H1 (cell line): ENCODE results near the gene MBOAT1. TPM values are rescaled to one million over a fixed set of nuclear protein-coding genes. Genes with fewer than 3 reads are reported as not detected.

Source experiments
- ASH2L ChIP-seq: fragments of 200-600, 300-600 bp; sonication (generic); IDR thresholded peaks from one replicate; pipeline ENCODE4 v1.7.1; 2017; ENCODE audit warnings: low read length
- FOSL1 ChIP-seq: IDR thresholded peaks from 2 replicates; pipeline ENCODE4 v1.6.1; 2011; ENCODE audit warnings: mild to moderate bottlenecking, low read depth, low read length, moderate library complexity; ENCODE audit not compliant: insufficient read depth
- MAFK ChIP-seq: IDR thresholded peaks from 2 replicates; pipeline ENCODE4 v1.6.1; 2012; ENCODE audit warnings: low read depth, mild to moderate bottlenecking, improper control_type of control experiment, low read length
- polyA plus RNA-seq, 7 experiments: library from polyadenylated mRNA; depleted of rRNA in 3 of 7; stranded (reverse) in 5 of 7; unstranded in 2 of 7; fragments of >200 nt in 5 of 7; fragments of 200-250 nt in 2 of 7; gene quantifications; 1 replicate in 5 of 7; 2 replicates in 1 of 7; 4 replicates in 1 of 7; pipeline versions ENCODE4 v1.2.1 to v1.2.3, GENCODE V29; 2011 to 2013; ENCODE audit warnings: missing spikeins in 2 of 7, mixed read lengths in 2 of 7
- total RNA-seq: library from RNA; stranded (reverse); fragmentation: NEBNext Ultra II Directional; extraction: Animal tissue kit (Norgen Biotek cat#: 25700); gene quantifications from 2 replicates; pipeline ENCODE4 v1.2.1, GENCODE V29; 2021
- TF ChIP-seq, protein P1 (sequence below): fragments of 300-600 bp; sonication (generic); IDR thresholded peaks from 2 replicates; pipeline ENCODE4 v1.7.1; 2012; ENCODE audit warnings: low read length, moderate library complexity, mild to moderate bottlenecking, inconsistent platforms; ENCODE audit not compliant: insufficient replicate concordance

Gene MBOAT1
- total and polyA plus RNA-seq, 2 of the 8 experiments (the other 6 are each of a cell fraction or from before 2014, with no cell fraction given): 4.9 to 19.5 TPM

DNA sequence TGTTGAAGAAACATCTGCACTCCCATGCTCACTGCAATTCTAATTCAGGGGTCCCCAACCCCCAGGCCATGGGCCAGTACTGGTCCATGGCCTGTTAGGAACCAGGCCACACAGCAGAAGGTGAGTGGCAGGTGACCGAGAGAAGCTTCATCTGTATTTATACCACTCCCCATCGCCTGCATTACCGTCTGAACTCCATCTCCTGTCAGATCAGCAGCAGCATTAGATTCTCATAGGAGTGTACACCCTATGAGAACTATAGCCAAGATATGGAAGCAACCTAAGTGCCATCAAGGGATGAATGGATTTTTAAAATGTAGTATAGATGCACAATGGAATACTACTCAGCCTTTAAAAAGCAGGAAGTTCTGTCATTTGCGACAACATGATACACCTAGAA, 53.2 kb downstream of the MBOAT1 start (continued):
- TF ChIP-seq, protein P1, sequence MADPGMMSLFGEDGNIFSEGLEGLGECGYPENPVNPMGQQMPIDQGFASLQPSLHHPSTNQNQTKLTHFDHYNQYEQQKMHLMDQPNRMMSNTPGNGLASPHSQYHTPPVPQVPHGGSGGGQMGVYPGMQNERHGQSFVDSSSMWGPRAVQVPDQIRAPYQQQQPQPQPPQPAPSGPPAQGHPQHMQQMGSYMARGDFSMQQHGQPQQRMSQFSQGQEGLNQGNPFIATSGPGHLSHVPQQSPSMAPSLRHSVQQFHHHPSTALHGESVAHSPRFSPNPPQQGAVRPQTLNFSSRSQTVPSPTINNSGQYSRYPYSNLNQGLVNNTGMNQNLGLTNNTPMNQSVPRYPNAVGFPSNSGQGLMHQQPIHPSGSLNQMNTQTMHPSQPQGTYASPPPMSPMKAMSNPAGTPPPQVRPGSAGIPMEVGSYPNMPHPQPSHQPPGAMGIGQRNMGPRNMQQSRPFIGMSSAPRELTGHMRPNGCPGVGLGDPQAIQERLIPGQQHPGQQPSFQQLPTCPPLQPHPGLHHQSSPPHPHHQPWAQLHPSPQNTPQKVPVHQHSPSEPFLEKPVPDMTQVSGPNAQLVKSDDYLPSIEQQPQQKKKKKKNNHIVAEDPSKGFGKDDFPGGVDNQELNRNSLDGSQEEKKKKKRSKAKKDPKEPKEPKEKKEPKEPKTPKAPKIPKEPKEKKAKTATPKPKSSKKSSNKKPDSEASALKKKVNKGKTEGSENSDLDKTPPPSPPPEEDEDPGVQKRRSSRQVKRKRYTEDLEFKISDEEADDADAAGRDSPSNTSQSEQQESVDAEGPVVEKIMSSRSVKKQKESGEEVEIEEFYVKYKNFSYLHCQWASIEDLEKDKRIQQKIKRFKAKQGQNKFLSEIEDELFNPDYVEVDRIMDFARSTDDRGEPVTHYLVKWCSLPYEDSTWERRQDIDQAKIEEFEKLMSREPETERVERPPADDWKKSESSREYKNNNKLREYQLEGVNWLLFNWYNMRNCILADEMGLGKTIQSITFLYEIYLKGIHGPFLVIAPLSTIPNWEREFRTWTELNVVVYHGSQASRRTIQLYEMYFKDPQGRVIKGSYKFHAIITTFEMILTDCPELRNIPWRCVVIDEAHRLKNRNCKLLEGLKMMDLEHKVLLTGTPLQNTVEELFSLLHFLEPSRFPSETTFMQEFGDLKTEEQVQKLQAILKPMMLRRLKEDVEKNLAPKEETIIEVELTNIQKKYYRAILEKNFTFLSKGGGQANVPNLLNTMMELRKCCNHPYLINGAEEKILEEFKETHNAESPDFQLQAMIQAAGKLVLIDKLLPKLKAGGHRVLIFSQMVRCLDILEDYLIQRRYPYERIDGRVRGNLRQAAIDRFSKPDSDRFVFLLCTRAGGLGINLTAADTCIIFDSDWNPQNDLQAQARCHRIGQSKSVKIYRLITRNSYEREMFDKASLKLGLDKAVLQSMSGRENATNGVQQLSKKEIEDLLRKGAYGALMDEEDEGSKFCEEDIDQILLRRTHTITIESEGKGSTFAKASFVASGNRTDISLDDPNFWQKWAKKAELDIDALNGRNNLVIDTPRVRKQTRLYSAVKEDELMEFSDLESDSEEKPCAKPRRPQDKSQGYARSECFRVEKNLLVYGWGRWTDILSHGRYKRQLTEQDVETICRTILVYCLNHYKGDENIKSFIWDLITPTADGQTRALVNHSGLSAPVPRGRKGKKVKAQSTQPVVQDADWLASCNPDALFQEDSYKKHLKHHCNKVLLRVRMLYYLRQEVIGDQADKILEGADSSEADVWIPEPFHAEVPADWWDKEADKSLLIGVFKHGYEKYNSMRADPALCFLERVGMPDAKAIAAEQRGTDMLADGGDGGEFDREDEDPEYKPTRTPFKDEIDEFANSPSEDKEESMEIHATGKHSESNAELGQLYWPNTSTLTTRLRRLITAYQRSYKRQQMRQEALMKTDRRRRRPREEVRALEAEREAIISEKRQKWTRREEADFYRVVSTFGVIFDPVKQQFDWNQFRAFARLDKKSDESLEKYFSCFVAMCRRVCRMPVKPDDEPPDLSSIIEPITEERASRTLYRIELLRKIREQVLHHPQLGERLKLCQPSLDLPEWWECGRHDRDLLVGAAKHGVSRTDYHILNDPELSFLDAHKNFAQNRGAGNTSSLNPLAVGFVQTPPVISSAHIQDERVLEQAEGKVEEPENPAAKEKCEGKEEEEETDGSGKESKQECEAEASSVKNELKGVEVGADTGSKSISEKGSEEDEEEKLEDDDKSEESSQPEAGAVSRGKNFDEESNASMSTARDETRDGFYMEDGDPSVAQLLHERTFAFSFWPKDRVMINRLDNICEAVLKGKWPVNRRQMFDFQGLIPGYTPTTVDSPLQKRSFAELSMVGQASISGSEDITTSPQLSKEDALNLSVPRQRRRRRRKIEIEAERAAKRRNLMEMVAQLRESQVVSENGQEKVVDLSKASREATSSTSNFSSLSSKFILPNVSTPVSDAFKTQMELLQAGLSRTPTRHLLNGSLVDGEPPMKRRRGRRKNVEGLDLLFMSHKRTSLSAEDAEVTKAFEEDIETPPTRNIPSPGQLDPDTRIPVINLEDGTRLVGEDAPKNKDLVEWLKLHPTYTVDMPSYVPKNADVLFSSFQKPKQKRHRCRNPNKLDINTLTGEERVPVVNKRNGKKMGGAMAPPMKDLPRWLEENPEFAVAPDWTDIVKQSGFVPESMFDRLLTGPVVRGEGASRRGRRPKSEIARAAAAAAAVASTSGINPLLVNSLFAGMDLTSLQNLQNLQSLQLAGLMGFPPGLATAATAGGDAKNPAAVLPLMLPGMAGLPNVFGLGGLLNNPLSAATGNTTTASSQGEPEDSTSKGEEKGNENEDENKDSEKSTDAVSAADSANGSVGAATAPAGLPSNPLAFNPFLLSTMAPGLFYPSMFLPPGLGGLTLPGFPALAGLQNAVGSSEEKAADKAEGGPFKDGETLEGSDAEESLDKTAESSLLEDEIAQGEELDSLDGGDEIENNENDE: no peak
- no peak for TF ChIP-seq FOSL1
- TF ChIP-seq ASH2L: no peak
- TF ChIP-seq MAFK: no peak
